Measurements from ENCODE around the gene ZBED3. TPM values are rescaled to one million over a fixed set of nuclear protein-coding genes. Genes with fewer than 3 reads are reported as not detected.

The ZBED3 gene
- total RNA-seq, 3 donors from 2014 or later, result 4.8 to 46.7 (median 5.9) TPM

DNA sequence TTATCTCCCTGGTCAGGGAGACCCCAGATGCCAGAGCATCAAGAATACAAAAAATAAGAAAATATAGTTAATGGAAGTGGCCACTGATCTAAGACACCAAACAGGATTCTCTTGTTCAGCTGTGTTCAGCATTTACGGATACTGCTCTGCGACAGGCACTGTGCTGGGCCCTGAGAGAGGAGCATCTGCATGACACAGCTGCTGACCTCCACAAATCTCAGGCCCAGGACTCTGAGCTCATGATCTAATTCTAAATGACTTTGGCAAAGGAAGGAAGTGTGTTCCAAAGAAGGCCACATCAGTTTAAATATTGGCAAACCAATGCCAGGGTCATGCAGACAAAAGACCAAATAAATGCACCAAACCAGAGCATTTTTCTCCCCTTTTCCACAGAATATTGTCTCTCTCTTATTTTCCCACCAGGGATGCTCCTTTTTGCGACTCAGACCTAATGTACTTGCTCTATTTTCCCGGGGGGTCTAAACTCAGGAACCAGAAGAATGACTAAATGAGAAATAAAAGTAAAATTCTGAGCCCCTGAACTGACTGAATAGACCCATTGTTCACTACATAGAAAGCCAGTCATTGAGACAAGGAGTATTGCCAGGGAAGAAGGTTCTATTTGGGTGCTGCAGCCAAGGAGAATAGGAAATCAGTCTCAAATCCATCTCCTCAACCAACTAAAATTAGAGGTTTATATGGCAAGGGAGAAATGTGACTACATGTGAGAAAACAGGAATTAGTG is 58.3 kb downstream of the ZBED3 start:
- no peak for TF ChIP-seq POLR2AphosphoS5 (IDR thresholded peaks at IDR 0.05)
- TF ChIP-seq POLR2A (IDR thresholded peaks at IDR 0.05), result no peak
- TF ChIP-seq, protein P1, sequence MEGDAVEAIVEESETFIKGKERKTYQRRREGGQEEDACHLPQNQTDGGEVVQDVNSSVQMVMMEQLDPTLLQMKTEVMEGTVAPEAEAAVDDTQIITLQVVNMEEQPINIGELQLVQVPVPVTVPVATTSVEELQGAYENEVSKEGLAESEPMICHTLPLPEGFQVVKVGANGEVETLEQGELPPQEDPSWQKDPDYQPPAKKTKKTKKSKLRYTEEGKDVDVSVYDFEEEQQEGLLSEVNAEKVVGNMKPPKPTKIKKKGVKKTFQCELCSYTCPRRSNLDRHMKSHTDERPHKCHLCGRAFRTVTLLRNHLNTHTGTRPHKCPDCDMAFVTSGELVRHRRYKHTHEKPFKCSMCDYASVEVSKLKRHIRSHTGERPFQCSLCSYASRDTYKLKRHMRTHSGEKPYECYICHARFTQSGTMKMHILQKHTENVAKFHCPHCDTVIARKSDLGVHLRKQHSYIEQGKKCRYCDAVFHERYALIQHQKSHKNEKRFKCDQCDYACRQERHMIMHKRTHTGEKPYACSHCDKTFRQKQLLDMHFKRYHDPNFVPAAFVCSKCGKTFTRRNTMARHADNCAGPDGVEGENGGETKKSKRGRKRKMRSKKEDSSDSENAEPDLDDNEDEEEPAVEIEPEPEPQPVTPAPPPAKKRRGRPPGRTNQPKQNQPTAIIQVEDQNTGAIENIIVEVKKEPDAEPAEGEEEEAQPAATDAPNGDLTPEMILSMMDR (IDR thresholded peaks at IDR 0.05), result no peak
- Histone ChIP-seq H3K4me1 (no peaks in the 10 kb centered on the region), H3K4me3 (no peak overlapping the region), H3K27me3 (no peaks in the 10 kb centered on the region), H3K9me3 (no peaks in the 10 kb centered on the region), H3K27ac (no peak overlapping the region), H3K36me3 (no peaks in the 10 kb centered on the region)
- DNase-seq (ENCODE audit: low spot score in 2 of 2), result no peak
- intact Hi-C loops (cut with DNase I; ENCODE audit: low total_unique reads), result no loop called here

DNA sequence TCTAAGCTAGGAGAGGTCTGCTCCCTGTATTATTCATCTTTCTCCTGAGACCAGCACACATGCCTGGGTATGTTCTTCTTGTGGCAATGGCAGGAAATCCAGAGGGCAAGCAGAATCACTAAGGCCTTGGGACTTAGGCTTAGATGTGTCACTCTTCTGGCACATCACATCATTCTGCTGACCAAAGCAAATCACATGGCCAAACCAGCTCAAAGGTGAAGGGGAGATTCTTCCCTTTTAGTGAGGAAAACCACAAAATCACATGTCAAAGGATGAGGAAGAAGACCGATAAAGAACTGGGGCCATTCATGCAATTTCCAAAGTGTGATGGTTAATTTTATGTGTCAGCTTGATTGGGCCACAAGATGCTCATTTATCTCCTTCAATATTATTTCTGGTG is 62.6 kb downstream of the ZBED3 start:
- Histone ChIP-seq H3K4me1 (no peaks in the 10 kb centered on the region), H3K4me3 (no peak overlapping the region), H3K36me3 (no peaks in the 10 kb centered on the region), H3K27ac (no peak overlapping the region), H3K9me3 (no peaks in the 10 kb centered on the region), H3K27me3 (peaks cover 0 to 13% of the 10 kb centered on the region in 2 donors)
- intact Hi-C loops (cut with DNase I; ENCODE audit: low total_unique reads), result no loop called here
- no peak for TF ChIP-seq POLR2AphosphoS5 (IDR thresholded peaks at IDR 0.05)
- no peak for TF ChIP-seq POLR2A (IDR thresholded peaks at IDR 0.05)
- TF ChIP-seq, protein P1 (IDR thresholded peaks at IDR 0.05), result no peak
- DNase-seq (ENCODE audit: low spot score in 2 of 2), result no peak

DNA sequence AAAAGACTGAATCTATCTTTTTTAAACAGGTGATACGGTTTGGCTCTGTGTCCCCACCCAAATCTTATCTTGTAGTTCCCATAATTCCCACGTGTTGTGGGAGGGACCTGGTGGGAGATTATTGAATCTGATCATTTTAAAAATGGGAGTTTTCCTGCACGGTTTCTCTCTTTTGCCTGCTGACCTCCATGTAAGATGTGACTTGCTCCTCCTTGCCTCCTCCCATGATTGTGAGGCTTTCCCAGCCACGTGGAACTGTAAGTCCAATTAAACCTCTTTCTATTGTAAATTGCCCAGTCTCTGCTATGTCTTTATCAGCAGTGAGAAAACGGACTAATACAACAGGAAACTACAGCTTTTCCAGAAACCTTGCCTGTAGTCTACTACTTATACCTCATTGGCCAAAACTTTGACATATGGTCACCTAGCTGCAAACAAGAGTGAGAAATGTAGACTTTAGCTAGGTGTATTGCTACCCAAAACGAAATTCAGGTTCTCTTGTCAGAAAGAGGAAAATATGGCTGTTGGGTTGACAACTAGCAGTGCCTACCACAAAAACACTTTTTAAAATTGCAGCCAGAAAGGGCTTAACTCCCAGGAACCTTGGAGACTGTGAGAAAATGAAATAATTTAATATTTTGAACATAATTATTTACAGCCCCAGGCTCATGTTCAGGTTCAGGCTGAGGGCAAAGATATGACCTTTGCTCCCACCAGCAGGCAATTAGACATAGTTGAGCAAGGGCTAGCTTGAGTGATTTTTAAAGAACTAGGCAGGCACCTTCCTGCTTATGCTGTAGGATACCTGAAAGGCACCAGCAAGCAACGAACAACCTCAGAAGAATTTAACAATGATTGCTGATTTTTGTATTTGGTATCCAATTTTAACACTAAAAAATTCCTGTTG is 64.3 kb downstream of the ZBED3 start:
- H3K36me3 ChIP-seq, result no peaks in the 10 kb centered on the region
- H3K4me3 ChIP-seq, result no peak overlapping the region
- H3K27me3 ChIP-seq, result peaks cover 0 to 13% of the 10 kb centered on the region in 2 donors
- no peak overlapping the region for H3K27ac ChIP-seq
- no peaks in the 10 kb centered on the region for H3K9me3 ChIP-seq
- TF ChIP-seq, protein P1 (IDR thresholded peaks at IDR 0.05), result no peak
- TF ChIP-seq POLR2AphosphoS5 (IDR thresholded peaks at IDR 0.05) (no peak), POLR2A (IDR thresholded peaks at IDR 0.05) (no peak)
- intact Hi-C loops (cut with DNase I; ENCODE audit: low total_unique reads), result no loop called here
- no peak for DNase-seq (ENCODE audit: low spot score in 2 of 2)
- no peaks in the 10 kb centered on the region for H3K4me1 ChIP-seq

Other genes with a start within 250 kb of the ZBED3 start
- 1 to 10 TPM in 1 of 3 donors, under 1 TPM in 1, not detected in 1; 0.33 to 1.0 TPM for gene S100Z, start 237.3 kb downstream of the ZBED3 start, total RNA-seq
- 1 to 10 TPM in 2 of 3 donors, under 1 TPM in 1; 0.73 to 5.1 (median 2.3) TPM for gene CRHBP, start 134.2 kb downstream of the ZBED3 start, total RNA-seq
- 10 to 100 TPM; 19.3 to 25.6 (median 25.6) TPM for gene AGGF1, start 56.9 kb downstream of the ZBED3 start, total RNA-seq
- gene PDE8B, start 123.4 kb upstream of the ZBED3 start, total RNA-seq, result 10 to 100 TPM in 1 of 3 donors, 1 to 10 TPM in 2; 4.9 to 57.1 (median 8.6) TPM